Right kidney (tissue), 9 donors: ENCODE data around the gene HINFP.

Experiments used
- DNase-seq: peaks from one replicate; pipeline ENCODE4 v3.0.0-alpha.2; 2016
- long read RNA-seq, 8 donors: transcript quantifications; one replicate each; lab custom pipeline, GENCODE V29; 2026

The HINFP gene
- long read RNA-seq, donor 1, partial matches to known transcripts: 0 of 1 reads
- long read RNA-seq, donor 1, other reads (novel, unspliced or antisense): 0 of 1 reads
- long read RNA-seq, donor 2, partial matches to known transcripts: 6 of 6 reads
- long read RNA-seq, donor 2, other reads (novel, unspliced or antisense): 0 of 6 reads
- long read RNA-seq, donor 3: 0 reads
- long read RNA-seq, donor 4, partial matches to known transcripts: 0 of 5 reads
- long read RNA-seq, donor 4, other reads (novel, unspliced or antisense): 0 of 5 reads
- long read RNA-seq, donor 5, partial matches to known transcripts: 0 of 2 reads
- long read RNA-seq, donor 5, other reads (novel, unspliced or antisense): 0 of 2 reads
- long read RNA-seq, donor 6, partial matches to known transcripts: 6 of 8 reads
- long read RNA-seq, donor 6, other reads (novel, unspliced or antisense): 0 of 8 reads
- long read RNA-seq, donor 7, partial matches to known transcripts: 0 of 2 reads
- long read RNA-seq, donor 7, other reads (novel, unspliced or antisense): 0 of 2 reads
- long read RNA-seq, donor 8: 0 reads

DNA sequence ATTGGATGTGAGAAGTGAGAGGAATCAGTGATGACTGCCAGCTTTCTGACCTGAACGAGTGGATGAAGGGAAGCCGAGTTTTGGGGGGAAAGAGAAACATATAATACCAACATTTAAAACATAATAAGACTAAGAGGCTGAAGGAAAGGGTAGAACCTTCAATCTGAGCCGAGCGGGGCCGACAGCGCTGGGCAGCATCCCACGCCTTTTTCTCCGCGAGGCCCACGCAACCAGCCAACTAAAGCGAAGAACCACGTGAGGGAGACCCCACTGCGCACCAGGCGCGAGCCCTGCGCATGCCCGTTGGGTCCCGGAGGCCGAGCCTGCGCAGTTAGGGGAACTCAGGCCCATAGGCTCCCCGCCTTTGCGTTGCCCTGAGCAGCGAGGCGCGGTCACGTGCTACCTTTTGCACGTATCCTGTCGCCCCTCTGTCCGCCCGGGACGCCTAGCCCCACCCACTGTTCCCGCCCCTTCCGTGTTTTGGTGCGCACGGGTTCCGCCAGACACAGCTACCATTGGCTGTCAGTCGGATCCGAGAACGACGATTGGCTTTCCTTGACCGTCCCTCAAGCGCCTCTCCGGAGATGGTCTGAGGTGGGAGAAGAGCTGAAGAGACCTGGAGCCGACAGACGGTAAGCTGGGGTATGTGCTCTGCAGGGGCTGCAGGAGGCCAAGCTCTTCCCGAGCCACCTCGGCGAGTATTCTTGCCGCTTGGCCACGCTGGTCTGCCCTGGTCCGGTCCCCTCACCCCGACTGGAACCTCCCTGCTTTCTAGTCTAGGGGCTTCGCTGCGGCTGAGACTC lies at the start of gene HINFP:
Gene HINFP (plus strand): TSS at position 573 of the 803 bp plus-strand sequence. CDS start 5,365 bp downstream, outside the sequence.
- DNase-seq: peak; percentile 89

- no peak for DNase-seq
Observed at GRCh38 chr11:119077839-119078238, 43.5 kb upstream of the HINFP start.

DNA sequence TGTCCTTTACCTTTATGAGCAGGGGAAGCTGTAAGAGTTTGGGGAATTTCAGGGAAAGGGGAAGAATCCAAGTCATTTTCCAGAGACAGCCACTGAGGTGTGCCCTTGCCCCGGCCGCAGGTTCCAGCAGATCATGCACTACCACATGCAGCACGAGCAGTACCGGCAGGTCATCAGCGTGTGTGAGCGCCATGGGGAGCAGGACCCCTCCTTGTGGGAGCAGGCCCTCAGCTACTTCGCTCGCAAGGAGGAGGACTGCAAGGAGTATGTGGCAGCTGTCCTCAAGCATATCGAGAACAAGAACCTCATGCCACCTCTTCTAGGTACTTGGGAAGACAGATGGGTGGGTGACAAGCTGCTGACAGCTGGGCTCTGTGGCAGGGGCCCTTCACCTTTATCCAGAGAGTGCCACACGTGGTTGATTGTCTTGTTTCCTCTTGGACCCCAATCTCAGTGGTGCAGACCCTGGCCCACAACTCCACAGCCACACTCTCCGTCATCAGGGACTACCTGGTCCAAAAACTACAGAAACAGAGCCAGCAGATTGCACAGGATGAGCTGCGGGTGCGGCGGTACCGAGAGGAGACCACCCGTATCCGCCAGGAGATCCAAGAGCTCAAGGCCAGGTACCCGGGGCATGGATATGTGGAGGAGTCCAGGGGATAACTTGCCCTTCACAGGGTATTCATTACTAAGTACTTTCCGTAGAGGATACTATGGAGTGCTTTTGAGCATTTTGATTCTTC lies 42.5 kb upstream of the HINFP start:
- DNase-seq: no peak

DNA sequence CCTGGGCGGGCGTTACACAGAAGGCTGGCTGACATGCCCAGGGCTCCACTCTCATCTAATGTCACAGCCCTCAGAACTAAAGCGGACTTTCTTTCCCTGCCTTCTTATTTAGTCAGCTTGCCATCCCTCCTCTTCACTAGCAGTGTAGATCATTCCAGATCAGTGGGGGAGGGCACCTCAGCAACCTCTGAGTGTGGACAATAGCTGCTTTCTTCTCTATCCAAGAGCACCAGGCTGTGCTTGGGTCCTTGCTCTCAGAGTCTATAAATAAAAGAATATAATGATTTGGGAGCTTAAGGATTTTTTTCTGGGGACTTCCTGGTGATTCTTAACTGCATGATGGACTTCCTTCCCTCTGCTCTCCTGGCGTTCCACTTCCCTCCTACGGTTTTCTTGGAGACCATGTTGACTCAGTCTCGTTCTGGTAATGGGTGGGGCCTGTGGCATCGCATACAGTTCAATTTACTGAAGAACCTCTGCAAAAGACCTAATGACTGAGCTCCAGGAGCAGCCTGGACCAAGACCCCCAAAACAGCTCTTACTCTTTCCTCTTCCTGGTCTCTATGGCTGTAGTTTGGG lies 39.6 kb upstream of the HINFP start:
- no peak for DNase-seq

GRCh38 chr11:119084663-119085436 lies 36.5 kb upstream of the HINFP start, which contains the start of gene HMBS:
TSS of gene HMBS (plus strand) at chr11:119084881. CDS start at chr11:119085034, 153 bp downstream.
- DNase-seq: peak; percentile 100

- no peak for DNase-seq
Observed at GRCh38 chr11:119085437-119085847, 35.9 kb upstream of the HINFP start.

DNA sequence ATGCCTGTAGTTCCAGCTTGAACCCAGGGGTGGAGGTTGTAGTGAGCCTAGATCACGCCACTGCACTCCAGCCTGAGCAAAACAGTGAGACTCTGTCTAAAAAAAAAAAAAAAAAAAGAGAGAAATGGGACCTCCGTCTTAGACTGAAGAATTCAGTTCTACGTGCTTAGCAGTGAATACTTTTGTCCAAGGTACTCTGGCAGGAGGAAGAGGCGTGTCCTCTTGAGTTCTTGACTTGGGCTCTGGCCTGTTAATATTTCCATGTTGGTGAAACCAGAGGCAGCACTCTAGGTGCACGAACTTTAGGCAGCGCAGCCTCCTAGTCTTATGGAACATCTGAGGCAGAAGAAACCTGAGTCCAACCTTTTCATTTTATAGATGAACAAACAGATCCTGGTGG lies 34.3 kb upstream of the HINFP start:
- DNase-seq: no peak

- DNase-seq: no peak
Observed at GRCh38 chr11:119087747-119088241, 33.6 kb upstream of the HINFP start.

GRCh38 chr11:119088406-119088805 lies 33.0 kb upstream of the HINFP start:
- no peak for DNase-seq

- DNase-seq: no peak
Observed at GRCh38 chr11:119089319-119089718, 32.1 kb upstream of the HINFP start.

DNA sequence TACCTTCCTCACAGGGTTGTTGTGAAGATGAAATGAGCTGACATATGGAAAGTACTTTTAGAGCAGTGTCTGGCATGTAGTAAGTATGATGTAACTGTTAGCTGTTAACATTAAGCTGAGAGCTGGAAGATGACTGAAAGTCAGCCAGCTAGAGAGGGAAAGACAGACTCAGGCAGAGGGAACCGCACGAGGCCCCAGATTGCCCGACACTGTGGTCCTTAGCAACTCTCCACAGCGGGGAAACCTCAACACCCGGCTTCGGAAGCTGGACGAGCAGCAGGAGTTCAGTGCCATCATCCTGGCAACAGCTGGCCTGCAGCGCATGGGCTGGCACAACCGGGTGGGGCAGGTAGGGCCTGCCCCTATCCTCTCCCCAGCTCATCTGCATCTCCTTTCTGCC lies 30.2 kb upstream of the HINFP start:
- DNase-seq: no peak

GRCh38 chr11:119091966-119092879 lies 29.2 kb upstream of the HINFP start:
- DNase-seq: no peak

- no peak for DNase-seq
Observed at GRCh38 chr11:119092880-119093842, 28.2 kb upstream of the HINFP start.

- peak; percentile 83 for DNase-seq
Observed at GRCh38 chr11:119093942-119094815, 27.2 kb upstream of the HINFP start.

- DNase-seq: no peak
Observed at GRCh38 chr11:119094816-119095065, 26.6 kb upstream of the HINFP start.

DNA sequence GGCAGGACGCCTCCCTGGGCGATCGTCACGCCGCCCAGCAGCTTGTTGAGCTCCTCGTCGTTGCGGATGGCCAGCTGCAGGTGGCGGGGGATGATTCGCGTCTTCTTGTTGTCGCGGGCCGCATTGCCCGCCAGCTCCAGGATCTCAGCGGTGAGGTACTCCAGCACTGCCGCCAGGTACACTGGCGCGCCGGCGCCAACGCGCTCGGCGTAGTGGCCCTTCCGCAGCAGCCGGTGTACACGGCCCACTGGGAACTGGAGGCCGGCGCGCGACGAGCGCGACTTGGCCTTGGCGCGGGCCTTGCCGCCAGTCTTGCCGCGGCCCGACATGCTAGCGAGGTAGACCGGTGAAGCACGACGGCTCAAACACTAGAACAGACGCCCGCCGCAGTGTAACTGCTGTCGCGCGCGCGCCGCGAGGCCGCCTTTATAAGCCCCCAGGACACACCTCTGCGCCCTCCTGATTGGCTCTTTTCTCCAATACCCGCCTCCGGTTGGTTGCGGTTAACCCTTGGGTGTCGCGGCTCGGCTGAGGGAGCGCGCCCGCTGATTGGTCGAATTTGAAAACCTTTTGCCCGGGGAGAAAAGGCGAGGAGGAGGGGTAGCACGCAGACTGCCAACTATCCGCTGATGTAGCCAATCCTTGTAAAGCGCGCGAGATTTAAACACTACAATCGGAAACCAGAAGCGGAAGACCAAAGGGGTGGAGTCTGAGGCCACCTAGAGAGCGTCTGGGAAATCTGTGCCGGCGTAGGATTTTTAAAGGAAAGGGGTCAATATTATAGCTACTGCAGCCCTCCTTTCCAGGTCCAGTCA lies 26.1 kb upstream of the HINFP start:
- DNase-seq: peak; percentile 96

- DNase-seq: no peak
Observed at GRCh38 chr11:119099711-119100110, 21.7 kb upstream of the HINFP start.
